OCI-LY1 (cell line): Measurements from ENCODE around the gene GMNN.

Experiments
- CTCF ChIP-seq: fragments of 200-600 bp; sonication (generic), shearing (Covaris generic); IDR thresholded peaks from 2 replicates; pipeline ENCODE4 v1.5.1; 2017; ENCODE audit warnings: mild to moderate bottlenecking, antibody characterized with exemption, low read length, moderate library complexity, mixed read lengths
- EZH2 ChIP-seq: fragments of 200-600 bp; sonication (generic), shearing (Covaris generic); IDR thresholded peaks from 2 replicates; pipeline ENCODE4 v1.8.0; 2017; ENCODE audit warnings: borderline replicate concordance, mixed run types, mild to moderate bottlenecking, antibody characterized with exemption, low read length, moderate library complexity, mixed read lengths

- TF ChIP-seq EZH2: no peak
- TF ChIP-seq CTCF: no peak
Measured at GRCh38 chr6:24760210-24760609, 14.5 kb upstream of the GMNN start.
